SKM-1 treated with dmso at 0.1 percent for 144 hours (cell line): ENCODE data around the gene RGSL1.

ENCODE experiments used
- DNase-seq: peaks from one replicate; lab custom pipeline; 2025; ENCODE audit not compliant: unreplicated experiment; lab: John Stamatoyannopoulos, UW

Gene RGSL1

DNA sequence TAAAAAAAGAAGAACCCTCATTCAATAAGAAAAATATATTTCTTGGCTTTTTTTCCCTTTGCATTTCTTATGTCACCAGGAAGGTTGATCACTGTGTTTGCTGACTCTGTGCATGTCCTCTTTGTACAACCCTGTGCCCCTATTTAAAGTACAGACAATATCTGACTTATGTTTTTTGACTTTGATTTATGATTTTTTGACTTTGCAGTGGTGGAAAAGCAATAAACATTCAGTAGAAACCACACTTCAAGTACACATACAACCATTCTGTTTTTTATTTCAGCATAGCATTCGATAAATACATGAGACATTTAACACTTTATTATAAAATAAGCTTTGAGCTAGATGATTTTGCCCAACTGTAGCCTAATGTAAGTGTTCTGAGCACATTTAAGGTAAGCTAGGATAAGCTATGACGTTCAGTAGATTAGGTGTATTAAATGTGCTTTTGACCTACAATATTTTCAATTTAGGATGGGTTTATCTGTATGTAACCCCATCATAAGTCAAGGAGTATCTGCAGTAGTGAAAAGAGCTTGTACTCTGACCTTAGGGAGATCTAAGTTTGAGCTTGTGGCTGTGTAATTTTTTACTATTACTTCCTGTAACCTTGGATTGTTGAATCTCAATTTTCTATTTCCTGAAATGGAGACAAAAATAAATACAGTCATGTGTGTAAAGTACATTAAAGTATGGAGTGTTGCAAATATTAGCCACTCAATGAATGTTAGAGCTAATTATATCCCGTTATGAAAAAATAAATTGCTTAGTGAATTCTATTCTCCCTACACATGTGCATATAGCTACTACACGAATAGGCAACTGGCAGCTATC, 137.9 kb downstream of the RGSL1 start:
- DNase-seq: no peak

- peak; percentile 82 for DNase-seq
Observed at GRCh38 chr1:182588500-182589396, 138.8 kb downstream of the RGSL1 start, which contains the start of gene RNASEL. RNASEL (minus strand) TSS chr1:182589256; CDS start chr1:182586806, 2,450 bp downstream.

DNA sequence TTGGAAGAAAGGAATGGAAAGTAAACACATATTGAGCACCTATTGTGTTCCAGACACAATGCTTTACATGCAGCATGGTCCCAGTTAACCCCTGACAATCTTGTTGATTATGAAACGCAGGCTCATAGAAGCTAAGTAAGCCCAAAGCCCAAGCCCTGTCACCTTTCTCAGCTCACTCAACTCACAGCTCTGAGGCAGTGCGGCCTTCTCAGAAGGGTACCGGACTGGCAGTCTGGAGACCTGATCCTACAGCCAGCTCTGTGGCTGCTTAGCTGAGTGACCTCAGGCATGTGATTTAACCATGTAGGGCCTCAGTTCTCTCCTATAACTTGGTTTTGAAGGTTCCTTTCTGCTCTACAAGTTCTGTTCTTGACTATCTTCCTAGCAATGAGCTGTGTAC, 139.6 kb downstream of the RGSL1 start:
- DNase-seq: no peak

DNA sequence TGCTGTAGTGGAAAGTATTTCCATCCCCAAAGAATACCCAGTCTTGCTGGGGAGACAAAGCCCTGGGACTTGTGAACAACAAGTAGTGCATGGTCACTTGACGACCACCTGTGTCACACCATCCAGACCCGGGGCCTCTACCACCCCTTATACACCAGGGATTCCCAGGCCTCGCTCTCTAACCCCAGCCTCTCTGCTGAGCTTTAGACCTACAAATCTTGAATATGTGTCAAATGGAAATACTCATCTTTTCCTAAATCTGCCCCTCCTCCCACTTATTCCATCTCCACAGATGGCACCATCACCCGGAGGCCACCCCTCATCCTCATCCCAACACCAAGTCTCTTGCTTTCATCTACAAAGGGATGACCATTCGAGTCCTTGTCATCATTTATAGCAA, 140.0 kb downstream of the RGSL1 start:
- DNase-seq: no peak

- DNase-seq: peak; percentile 77
Observed at GRCh38 chr1:182595641-182596240, 145.8 kb downstream of the RGSL1 start.

DNA sequence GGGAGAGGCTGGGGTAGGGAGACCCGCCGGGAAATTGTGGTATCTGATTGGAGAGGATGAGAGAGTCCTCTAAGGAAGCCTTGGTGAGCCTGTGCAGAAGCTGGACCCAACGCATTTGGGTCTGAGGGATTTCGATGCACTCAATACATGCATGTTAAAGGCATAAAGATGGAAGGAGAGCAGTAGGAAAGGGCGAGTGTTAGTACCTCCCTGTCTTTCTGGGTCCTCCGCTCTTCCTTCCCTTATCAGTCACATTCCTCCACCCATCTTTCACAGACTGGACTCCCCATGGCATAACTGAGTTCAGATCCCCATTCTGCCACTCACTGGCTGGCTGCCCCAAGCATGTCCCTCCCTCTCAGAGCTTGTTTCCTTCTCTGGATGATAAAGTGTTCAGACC, 147.0 kb downstream of the RGSL1 start:
- DNase-seq: no peak

DNA sequence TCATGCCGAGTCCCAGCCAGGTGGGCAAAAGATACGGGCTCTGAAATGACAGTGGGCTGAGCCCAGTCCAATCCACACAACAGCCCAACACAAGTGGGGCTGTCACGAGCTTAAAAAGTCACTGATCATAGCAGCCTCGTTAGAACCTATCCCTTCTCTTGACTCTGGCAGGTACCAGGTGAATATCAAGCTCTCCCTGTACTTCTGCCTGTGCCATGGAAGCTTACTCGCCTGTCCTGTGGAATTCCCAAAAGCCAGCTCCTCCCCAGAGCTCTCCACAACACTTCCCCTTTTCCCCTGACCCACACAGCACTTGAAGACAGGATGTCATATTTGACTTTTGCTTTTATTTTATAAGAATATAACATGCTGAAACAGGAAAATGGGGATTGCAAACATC, 148.3 kb downstream of the RGSL1 start:
- no peak for DNase-seq

- no peak for DNase-seq
Observed at GRCh38 chr1:182599339-182599738, 149.4 kb downstream of the RGSL1 start.

DNA sequence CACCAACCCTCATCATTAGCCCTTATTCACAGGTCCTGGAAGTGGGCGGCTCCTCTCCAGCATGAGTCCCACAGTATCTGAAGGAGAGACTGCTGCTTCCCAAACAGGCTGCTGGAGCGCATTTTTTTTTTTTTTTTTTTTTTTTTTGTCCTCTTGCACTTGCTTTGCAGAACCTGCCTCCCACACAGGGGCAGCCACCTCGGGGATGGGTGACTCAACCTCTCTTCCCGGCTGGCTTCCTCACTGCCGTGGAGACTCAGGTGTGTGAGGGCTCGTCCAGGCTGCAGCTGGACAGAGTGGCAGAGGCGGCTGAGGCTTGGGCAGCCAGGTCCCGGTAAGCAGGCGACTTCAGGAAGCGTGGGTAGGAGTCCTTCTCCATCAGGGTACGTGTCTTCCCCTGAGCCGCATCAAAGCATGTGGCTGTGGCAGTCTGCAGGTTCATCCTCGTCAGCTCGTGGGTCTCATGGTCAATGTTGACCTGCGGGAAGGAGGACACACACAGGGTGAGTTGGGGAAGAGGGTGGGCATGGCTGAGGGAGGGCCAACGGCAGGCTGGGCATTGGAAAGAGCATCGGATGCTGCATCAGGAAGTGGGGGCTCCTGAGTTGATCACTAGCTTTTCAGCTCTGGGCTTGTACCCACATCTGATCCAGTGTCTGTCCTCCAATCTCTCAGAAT, 150.2 kb downstream of the RGSL1 start:
- no peak for DNase-seq

GRCh38 chr1:182600745-182601415, 150.9 kb downstream of the RGSL1 start:
- DNase-seq: no peak

DNA sequence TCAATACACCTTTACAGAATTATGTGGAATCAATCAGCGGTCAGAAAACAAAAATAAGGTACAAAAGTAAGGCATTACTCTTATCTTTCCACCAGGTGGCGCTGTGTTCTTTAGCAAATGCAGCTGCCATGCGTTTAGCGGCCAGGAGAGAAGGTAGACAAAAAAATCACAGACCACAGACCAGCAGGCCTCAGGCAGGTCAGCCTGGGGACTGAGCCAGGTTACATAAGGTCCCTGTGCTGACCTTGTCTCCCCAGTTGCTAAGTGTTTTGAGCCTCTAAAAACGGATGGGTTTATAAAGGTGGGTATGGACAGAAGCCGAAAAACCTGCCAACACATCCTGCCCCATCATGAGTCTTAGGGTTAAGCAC, 151.5 kb downstream of the RGSL1 start:
- peak; percentile 87 for DNase-seq

DNA sequence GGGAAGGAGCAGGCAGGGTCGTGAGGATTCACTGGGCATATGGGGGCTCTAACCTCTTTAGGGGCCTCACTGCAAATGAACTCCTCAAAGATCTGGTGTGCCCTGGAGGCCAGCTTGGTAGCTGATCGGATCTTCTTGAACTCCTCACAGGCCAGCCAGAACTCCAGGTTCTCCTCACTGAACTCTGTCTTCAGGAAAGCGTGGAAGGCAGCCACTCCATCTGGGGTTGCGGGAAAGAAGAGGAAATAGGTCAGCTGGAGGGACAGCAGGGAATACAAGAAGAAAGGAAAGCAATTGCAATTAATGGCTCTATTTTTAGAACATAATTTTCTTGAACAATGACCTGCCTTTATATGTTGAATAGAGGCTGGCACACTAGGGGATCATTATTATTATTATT, 152.0 kb downstream of the RGSL1 start:
- DNase-seq: no peak

GRCh38 chr1:182602935-182603645, 153.1 kb downstream of the RGSL1 start:
- no peak for DNase-seq

DNA sequence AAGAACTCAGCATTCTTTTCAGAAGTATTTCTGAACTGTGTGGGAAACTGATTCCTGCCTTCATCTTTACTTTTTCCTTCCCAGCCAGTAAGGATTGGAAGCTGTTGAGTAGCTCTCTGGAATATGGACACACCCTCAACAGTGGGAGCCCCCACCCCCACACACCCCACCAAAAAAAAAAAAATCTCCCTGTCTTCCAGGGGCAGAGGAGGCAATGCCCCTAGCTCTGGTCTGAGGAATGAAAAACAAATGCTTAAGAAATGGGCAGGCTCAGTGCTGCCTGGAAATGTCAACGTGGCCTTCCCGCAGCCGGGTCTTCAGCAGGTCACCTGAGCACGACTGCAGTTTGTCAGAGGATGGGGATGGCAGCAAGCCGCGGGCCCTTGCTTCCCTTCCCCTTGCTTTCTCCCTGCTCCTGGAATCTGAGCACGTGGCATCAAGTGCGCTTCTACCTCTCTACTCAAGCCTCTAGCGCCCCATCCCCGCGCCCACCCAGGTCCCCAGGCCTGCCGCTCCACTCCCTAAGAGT, 153.8 kb downstream of the RGSL1 start:
- DNase-seq: no peak

DNA sequence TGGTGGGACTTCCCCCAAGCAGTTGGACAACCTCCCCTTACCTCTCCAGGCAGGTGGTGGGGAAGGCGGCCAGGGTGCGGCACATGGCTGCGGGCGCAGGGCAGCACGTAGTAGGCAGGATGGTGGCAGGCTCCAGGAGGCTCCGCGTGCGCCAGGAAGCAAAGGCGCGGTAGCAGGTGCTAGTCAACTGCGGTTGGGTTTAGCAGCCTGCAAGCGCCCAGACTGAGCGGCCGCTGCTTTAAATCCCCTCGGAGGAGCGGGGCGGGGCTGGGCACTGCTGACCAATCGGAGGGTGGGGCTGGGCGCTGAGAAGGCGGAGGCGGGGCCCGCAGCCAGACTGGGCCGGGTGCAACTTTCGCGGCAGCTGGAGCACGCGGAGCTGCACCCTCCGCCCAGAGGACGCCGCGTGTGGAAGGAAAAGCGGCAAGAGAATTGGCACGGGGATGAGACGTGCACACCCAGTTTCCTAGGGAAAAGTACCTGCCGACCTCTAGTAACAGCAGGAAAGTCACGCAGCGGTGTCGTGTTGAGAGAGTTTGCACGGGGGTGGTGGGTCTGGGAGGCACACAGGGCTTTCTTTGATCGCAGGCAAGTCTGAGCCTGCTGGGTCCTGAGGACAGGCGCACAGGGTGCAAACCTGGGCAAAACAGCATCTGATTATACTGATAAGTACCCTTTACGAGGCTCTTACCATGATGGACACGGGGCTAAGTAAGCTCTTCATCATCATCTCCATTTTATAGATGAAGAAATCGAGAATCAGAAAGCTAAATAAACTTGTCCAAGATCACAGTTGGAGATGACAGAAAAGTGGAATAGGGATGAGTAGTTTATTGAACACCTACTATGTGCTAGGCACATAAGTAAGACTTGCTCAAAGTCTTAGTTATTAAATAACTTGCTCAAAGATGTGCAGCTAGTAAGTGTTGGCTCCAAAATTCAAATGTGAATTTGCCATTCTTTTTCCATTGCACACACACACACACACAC, 154.5 kb downstream of the RGSL1 start, which contains the start of gene RGS16:
RGS16 (minus strand) TSS at position 215 of the 990 bp plus-strand sequence; CDS start at position 85, 130 bp downstream.
- DNase-seq: peak; percentile 98

DNA sequence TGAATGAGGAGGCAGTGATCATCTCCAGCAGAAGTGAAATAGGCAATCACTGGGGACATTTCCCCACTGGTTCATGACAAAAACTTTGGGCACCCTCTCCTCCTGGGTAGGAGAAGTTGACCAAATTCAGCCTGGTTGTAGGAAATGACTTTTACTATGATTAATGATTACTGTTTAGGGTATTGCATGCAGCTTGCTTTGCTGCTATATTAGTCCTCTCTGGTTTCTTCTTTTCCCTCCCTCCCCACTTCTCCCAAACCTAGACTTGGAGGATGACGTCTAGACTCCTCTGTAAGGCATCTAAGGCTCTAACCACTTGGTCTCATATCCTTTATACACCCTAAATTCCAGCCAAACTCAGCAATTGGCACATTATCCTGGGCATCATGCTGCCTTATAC, 157.6 kb downstream of the RGSL1 start:
- no peak for DNase-seq

GRCh38 chr1:182608236-182608635, 158.3 kb downstream of the RGSL1 start:
- no peak for DNase-seq
